Peyer's patch (tissue), 4 donors: Measurements from ENCODE around the gene ELANE. TPM values are rescaled to one million over a fixed set of nuclear protein-coding genes. Genes with fewer than 3 reads are reported as not detected.

Experiments
- DNase-seq, 3 donors: peaks; one replicate each; pipeline ENCODE4 v3.0.0-alpha.2; 2017 to 2019
- H3K27ac ChIP-seq, 4 donors: fragments of 200-600 bp; sonication (generic); one replicate each; pipeline ENCODE4 v1.5.1; 2016 to 2019
- H3K27me3 ChIP-seq, 2 donors: fragments of 200-600 bp; sonication (generic); one replicate each; pipeline ENCODE4 v1.5.1; 2019
- H3K36me3 ChIP-seq, 3 donors: fragments of 200-600 bp; sonication (generic); one replicate each; pipeline ENCODE4 v1.5.1; 2016 to 2019
- H3K4me1 ChIP-seq, 4 donors: fragments of 200-600 bp; sonication (generic); one replicate each; pipeline ENCODE4 v1.5.1; 2016 to 2019
- H3K4me3 ChIP-seq, 4 donors: fragments of 200-600 bp; sonication (generic); 1 replicate in 3 of 4; 2 replicates in 1 of 4; pipeline ENCODE4 v1.5.1; 2016 to 2019; ENCODE audit warnings: mild to moderate bottlenecking in 1 of 4
- H3K9me3 ChIP-seq, 4 donors: fragments of 200-600 bp; sonication (generic); one replicate each; pipeline ENCODE4 v1.5.1; 2016 to 2019; ENCODE audit warnings: mild to moderate bottlenecking in 1 of 4
- POLR2A ChIP-seq, 2 donors: fragments of 450-650 bp; IDR thresholded peaks; one replicate each; pipeline ENCODE4 v1.5.1; 2017; ENCODE audit warnings: antibody characterized with exemption in 2 of 2, mild to moderate bottlenecking in 2 of 2, moderate library complexity in 2 of 2
- total RNA-seq, 4 donors: library from RNA; depleted of rRNA; stranded (reverse); fragments of >200 nt; gene quantifications; one replicate each; pipeline ENCODE4 v1.1.0, GENCODE V29; 2016
- TF ChIP-seq, protein P1 (sequence below), 6 experiments: fragments of 450-650 bp in 4 of 6; fragments of 200-600 bp in 2 of 6; sonication (generic) in 1 of 6; IDR thresholded peaks; one replicate each; pipeline ENCODE4 v1.5.1; 2017 to 2019; ENCODE audit warnings: antibody characterized with exemption in 6 of 6, mild to moderate bottlenecking in 3 of 6, moderate library complexity in 1 of 6

ELANE gene
- total RNA-seq, 4 donors from 2014 or later: not detected

DNA sequence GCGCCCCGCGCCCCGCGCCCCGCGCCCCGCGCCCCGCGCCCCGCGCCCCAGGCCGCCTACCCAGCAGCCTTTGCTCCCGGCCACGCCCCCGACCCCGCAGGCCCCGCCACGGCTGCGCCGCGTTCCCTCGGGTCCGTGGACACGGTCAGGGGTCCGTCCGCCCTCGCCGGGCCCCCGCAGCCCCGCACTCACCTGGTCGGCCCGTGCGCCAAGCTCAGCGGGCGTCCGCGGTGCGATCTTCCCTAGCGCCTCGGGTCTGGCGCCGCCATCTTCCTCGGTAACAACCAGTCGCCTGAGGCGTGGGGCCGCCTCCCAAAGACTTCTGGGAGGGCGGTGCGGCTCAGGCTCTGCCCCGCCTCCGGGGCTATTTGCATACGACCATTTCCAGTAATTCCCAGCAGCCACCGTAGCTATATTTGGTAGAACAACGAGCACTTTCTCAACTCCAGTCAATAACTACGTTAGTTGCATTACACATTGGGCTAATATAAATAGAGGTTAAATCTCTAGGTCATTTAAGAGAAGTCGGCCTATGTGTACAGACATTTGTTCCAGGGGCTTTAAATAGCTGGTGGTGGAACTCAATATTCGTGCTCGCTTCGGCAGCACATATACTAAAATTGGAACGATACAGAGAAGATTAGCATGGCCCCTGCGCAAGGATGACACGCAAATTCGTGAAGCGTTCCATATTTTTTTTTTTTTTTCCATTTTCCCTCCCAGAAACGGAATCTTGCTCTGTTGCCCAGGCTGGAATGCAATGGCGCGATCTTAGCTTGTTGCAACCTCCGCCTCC, 41.0 kb downstream of the ELANE start, which contains the start of the genes MED16 and RNU6-9:
Gene MED16 (minus strand): TSS at position 294 of the 796 bp plus-strand sequence. CDS start 2,056 bp downstream, outside the sequence.
Gene RNU6-9 (plus strand): TSS at position 591 of the 796 bp plus-strand sequence.
- peak; percentile 79 to 91 for TF ChIP-seq POLR2A (IDR thresholded peaks at IDR 0.05)
- TF ChIP-seq, protein P1, sequence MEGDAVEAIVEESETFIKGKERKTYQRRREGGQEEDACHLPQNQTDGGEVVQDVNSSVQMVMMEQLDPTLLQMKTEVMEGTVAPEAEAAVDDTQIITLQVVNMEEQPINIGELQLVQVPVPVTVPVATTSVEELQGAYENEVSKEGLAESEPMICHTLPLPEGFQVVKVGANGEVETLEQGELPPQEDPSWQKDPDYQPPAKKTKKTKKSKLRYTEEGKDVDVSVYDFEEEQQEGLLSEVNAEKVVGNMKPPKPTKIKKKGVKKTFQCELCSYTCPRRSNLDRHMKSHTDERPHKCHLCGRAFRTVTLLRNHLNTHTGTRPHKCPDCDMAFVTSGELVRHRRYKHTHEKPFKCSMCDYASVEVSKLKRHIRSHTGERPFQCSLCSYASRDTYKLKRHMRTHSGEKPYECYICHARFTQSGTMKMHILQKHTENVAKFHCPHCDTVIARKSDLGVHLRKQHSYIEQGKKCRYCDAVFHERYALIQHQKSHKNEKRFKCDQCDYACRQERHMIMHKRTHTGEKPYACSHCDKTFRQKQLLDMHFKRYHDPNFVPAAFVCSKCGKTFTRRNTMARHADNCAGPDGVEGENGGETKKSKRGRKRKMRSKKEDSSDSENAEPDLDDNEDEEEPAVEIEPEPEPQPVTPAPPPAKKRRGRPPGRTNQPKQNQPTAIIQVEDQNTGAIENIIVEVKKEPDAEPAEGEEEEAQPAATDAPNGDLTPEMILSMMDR (IDR thresholded peaks at IDR 0.05): no peak
- Histone ChIP-seq H3K36me3 (peaks cover 0 to 36% (median 0%) of the 10 kb centered on the region in 3 donors), H3K9me3 (no peaks in the 10 kb centered on the region), H3K4me1 (peaks cover 0 to 12% (median 5%) of the 10 kb centered on the region in 4 donors), H3K27me3 (no peaks in the 10 kb centered on the region), H3K27ac (peak within 1 kb of the TSS; percentile 83 to 99 (median 94)), H3K4me3 (peak within 1 kb of the TSS; percentile 63 to 98 (median 89))
- DNase-seq: peak; percentile 92 to 96 (median 92)

DNA sequence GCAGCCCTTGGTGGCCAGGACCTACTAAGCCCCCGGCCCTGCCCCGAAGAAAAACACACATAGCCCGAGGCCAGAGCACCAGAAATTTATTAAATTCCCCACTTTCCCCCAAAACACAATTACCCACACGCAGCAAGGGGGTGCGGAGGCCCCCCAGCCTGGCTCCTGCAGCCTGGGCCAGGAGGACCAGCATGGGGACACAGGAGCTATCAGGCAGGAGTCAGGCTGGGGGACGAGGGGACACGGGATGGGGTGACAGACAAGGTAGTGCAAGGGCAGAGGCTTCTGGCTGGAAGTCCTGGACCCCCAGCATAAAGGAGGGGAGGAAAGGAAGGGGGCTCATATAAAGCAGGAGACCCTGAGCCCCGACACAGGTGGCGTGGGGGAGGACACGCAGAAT, 44.3 kb downstream of the ELANE start:
- DNase-seq: no peak
- Histone ChIP-seq H3K4me3 (no peak overlapping the region), H3K36me3 (peaks cover 0 to 25% (median 0%) of the 10 kb centered on the region in 3 donors), H3K4me1 (peaks cover 0 to 7% (median 5%) of the 10 kb centered on the region in 4 donors), H3K27me3 (no peaks in the 10 kb centered on the region), H3K27ac (no peak overlapping the region), H3K9me3 (no peaks in the 10 kb centered on the region)
- TF ChIP-seq POLR2A (IDR thresholded peaks at IDR 0.05): no peak
- TF ChIP-seq, protein P1 (IDR thresholded peaks at IDR 0.05): no peak

DNA sequence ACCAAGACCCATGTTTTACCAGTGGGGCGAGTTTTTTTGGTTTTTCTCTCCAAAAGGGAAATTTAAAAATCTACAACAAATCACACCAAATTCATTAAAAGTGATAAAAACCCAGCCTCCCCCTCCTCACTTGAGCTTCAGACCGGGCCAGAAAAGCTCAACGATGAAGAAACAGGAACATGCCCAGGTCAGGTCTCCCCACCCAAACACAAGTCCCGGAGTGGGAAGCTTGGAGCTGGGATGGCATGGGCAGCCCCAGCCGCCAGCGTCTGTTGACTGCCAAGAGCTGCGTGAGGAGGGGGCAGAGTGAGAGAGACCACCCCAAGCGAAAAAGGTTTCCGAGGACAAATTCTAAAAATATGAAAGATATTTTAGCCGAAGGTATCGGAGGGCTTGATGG, 44.9 kb downstream of the ELANE start:
- TF ChIP-seq POLR2A (IDR thresholded peaks at IDR 0.05): no peak
- TF ChIP-seq, protein P1 (IDR thresholded peaks at IDR 0.05): no peak
- no peak overlapping the region for H3K4me3 ChIP-seq

DNA sequence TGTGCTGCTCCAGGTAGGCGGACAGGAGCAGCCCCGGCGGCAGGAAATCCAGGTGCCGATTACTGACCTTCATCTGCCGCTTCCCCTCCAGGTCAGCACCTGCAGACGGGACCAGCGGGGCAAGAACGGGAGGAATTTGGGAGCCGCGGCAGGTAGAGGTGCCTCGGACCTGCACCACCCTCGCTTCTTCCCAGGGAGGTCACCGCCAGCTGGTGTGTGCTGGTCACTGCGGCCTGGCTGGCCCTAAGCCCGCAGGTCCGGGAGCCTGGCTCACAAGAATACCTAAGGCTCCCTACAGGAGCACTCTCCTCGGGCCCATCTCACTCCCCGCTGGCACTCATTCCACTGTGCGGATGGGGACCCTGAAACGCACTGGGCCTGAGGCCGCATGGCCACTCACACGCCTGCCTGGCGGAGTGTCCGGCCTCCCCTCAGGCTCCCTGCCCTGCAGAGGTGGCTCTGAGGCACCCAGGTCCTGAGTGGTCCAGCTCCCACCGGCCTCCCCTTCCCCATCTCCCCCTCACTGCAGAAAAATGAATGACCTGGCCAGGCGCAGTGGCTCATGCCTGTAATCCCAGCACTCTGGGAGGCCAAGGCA, 45.4 kb downstream of the ELANE start:
- no peak for TF ChIP-seq POLR2A (IDR thresholded peaks at IDR 0.05)
- TF ChIP-seq, protein P1 (IDR thresholded peaks at IDR 0.05): no peak
- H3K4me3 ChIP-seq: no peak overlapping the region
- H3K4me1 ChIP-seq: no peaks in the 10 kb centered on the region
- H3K27ac ChIP-seq: no peak overlapping the region
- no peaks in the 10 kb centered on the region for H3K27me3 ChIP-seq
- DNase-seq: no peak
- peaks cover 0 to 31% (median 0%) of the 10 kb centered on the region in 3 donors for H3K36me3 ChIP-seq
- no peaks in the 10 kb centered on the region for H3K9me3 ChIP-seq

More for the DNA sequence above, 44.9 kb downstream of the ELANE start:
- peaks cover 0 to 4% (median 2%) of the 10 kb centered on the region in 4 donors for H3K4me1 ChIP-seq
- no peaks in the 10 kb centered on the region for H3K27me3 ChIP-seq
- no peaks in the 10 kb centered on the region for H3K9me3 ChIP-seq
- H3K27ac ChIP-seq: no peak overlapping the region
- peaks cover 0 to 31% (median 0%) of the 10 kb centered on the region in 3 donors for H3K36me3 ChIP-seq
- no peak for DNase-seq

DNA sequence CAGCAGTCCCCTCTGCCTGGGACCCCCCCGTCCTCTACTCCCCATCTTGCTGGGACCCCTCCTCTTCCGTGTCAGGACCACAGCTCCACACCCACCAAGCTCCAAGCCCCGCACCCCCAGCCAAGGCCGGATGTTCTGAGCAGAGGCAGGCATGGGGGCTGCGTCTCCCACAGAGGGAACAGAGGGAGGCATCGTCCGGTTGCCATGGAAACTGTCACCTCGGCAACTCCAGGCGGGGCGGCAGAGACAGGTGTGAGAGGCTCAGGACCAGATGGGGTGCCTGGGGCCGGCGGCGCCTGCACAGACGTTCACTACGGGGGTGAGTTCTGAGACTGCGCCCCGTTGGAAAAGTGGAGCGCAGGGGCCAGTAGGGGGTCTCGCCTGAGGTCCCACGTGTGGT, 46.6 kb downstream of the ELANE start:
- Histone ChIP-seq H3K27ac (peak overlapping the region in 1 of 4 donors; percentile 26), H3K4me1 (no peaks in the 10 kb centered on the region), H3K36me3 (peaks cover 0 to 31% (median 0%) of the 10 kb centered on the region in 3 donors), H3K9me3 (no peaks in the 10 kb centered on the region), H3K27me3 (no peaks in the 10 kb centered on the region), H3K4me3 (no peak overlapping the region)
- no peak for TF ChIP-seq POLR2A (IDR thresholded peaks at IDR 0.05)
- TF ChIP-seq, protein P1 (IDR thresholded peaks at IDR 0.05): no peak
- peak in 2 of 3 donors; percentile 67 to 90 for DNase-seq
